NCI-H748 (cell line): ENCODE results near the gene RTL9.
"Not testable (repeated sequence)": the region's sequence is repeated elsewhere in the genome, so short reads cannot be mapped to it uniquely, and the experiment has no call there.

Source experiments
- DNase-seq: peaks from one replicate; lab custom pipeline; 2025; ENCODE audit not compliant: unreplicated experiment; lab: John Stamatoyannopoulos, UW

The RTL9 gene

GRCh38 chrX:110358548-110358947 is at the start of gene RTL9:
Gene RTL9, plus strand, starts transcription at chrX:110358848. Its CDS starts 91,770 bp downstream, at chrX:110450618.
- no peak for DNase-seq

- peak; percentile 39 for DNase-seq
Measured at GRCh38 chrX:110310000-110310790, 48.5 kb upstream of the RTL9 start.

DNA sequence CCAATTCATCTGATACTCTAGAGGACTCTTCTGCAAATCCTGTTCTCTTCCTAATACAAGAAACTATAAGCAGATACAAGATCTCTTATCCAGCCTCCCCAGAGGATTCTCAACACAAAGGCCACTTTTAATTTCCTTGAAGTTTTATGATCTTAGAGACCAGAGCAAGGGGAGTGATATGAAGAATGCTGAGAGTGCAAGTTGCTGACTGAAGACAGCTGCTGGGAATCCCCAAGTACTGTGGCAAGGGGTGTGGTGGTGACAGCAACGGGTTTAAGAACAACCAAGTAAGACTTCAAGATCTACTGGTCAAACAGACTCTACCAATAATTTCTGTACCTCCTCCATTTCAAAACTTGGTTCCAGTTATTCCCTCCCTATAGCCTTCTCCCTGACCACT is 47.8 kb upstream of the RTL9 start:
- no peak for DNase-seq

GRCh38 chrX:110311437-110312230 is 47.0 kb upstream of the RTL9 start:
- DNase-seq, result no peak

DNA sequence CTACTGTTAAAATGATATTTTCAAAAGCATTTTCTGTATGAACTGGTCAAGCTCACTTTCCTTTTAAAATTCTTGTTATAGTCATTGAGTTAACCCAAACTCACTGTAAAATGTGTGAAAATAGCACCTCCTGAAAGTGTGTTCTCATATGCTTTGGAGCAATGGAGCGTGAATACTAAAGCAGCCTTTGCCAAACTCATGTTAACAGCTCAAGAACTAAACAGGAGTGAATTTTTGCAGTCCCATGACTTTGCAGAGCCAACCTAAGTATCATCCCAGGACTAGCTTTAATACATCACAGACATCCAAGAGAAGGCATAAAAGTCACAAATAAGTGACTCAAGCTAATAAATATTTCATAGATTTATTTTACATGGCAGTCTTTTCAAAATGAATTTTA is 43.1 kb upstream of the RTL9 start:
- DNase-seq, result no peak

- peak; percentile 34 for DNase-seq
Measured at GRCh38 chrX:110316351-110317060, 42.1 kb upstream of the RTL9 start.

DNA sequence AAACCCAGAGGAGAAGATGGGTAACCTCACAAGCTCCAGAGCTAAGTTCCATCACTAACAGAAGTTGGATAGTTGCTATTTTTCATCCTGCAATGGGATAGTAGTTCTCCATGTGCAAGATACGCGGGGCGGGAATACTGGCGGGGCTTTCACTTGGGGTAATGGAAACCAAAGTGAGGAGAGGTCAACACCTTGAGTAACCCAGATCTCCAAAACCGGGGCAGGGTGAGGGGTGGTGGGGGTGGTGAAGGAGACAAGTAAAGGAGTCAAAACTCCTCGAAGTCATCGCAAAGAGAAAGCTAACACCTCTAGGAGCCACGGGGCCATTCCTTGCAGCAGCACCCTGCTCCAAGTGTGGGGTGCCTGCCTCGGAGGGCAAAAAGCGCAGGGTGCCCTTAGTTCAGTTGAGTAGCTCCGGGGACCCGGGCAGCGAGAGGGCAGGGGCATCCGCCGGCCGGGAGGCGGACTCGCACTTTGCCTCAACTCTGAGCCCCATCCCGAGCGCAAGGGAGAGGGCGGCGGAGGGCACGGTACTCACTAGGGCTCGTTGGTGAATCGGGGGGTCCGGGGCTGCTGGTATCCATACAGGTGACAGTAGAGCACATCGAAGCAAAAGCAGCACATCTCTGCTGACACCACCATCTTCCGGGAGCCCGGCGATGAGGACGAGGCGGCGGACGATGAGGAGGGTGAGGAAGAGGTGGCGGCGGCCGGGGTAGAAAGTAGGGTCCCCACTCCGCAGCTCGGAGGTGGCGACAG is 41.4 kb upstream of the RTL9 start:
- peak; percentile 52 for DNase-seq

DNA sequence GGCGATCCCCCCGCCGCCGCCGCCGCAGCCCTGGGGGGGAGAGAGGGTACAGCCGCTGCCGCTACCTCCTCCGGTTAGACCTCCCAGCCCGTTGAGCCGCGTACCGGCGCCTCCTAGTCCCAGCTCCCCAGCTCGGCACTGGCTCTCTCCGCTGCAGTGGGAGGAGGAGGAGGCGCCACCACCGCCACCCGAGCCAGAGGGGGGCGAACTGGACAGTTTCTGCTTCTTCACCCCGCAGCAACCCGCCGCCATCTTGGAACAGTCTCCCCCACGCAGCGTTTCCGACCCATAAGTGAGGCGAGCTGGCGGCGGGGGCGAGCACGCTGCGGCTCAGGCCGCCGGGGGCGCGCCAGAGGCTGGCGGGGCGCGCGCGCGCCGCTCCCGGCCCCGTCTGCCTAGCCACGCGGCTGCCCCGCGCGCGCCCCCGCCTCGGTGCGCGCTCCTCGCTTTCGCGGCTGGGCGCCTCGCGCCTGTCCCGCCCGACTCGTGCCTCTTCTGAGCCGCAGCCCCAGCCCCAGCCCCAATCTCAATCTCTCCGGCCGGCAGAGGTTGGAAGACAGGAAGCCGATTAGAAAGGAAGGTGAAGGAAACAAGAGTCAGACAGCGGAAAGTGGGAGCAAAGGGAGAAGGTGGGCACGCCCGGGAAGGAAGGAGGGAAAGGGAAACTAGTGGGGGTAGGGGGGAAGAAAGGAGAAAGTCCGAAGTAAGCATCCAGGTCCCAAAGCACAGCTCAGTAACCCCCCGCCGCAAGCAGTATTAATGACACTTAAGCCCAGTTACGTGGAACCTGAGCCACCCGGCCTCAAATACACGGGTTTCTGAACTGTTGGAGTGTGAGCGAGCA is 40.6 kb upstream of the RTL9 start, which contains the start of gene AMMECR1:
TSS of gene AMMECR1 (minus strand) at position 266 of the 844 bp plus-strand sequence. CDS start at position 252, 14 bp downstream.
- DNase-seq, result peak; percentile 91

DNA sequence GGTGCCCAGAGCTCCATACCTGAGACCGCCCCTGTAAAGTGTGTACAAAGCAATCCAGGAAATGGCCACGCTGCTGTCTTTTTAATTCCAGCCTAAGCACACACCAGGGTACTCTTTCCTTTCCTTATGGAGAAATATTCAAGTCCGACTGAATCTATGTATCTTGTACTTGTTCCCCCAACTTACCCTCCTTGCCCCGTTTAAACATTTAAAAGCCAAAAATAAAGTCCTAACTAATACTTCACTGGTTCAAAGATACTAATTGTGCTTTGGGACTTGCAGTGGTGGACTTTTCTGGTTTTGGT is 40.0 kb upstream of the RTL9 start:
- peak; percentile 85 for DNase-seq

- peak; percentile 40 for DNase-seq
Measured at GRCh38 chrX:110320381-110320987, 38.2 kb upstream of the RTL9 start.

DNA sequence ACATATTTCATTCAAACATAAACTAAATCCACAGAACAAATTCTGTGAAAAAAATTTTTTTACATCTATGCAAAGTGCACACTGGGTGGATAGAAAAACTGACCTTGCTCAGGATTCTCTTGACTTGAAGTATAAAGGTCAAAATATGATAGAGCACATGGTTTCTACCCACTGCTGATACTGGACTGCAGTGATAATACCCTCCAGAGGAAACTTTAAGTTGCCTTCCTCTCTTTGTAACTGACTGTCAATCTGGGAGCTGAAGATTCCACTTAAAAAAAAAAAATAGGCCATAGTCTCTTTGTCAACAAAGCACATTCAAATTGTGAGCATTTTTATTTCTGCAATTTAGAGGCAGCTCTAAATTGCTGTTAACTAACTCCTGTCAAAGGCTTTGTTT is 37.6 kb upstream of the RTL9 start:
- no peak for DNase-seq

- DNase-seq, result no peak
Measured at GRCh38 chrX:110321670-110322069, 37.0 kb upstream of the RTL9 start.

GRCh38 chrX:110322603-110323002 is 36.0 kb upstream of the RTL9 start:
- DNase-seq, result peak; percentile 90

DNA sequence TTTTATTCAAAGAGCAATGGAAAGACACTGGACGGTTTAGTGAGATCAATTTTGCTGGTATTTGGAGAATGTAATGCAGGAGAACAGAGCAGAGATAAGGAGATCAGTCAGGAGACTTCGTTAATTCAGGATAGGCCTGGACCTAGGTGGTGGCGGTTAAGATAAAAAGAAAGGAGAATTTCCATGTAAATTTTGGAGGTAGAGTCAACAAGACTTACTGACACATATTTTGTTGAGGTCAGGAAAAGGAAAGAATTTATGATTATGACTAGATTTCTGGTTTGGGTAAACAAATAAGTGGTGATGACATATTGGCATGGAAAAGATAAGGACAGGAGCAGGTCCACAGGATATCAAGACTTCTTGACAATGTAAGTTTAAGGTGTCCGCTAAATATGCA is 31.9 kb upstream of the RTL9 start:
- no peak for DNase-seq

GRCh38 chrX:110327336-110327735 is 31.3 kb upstream of the RTL9 start:
- no peak for DNase-seq

- DNase-seq, result not testable (repeated sequence)
Measured at GRCh38 chrX:110328613-110329012, 30.0 kb upstream of the RTL9 start.

DNA sequence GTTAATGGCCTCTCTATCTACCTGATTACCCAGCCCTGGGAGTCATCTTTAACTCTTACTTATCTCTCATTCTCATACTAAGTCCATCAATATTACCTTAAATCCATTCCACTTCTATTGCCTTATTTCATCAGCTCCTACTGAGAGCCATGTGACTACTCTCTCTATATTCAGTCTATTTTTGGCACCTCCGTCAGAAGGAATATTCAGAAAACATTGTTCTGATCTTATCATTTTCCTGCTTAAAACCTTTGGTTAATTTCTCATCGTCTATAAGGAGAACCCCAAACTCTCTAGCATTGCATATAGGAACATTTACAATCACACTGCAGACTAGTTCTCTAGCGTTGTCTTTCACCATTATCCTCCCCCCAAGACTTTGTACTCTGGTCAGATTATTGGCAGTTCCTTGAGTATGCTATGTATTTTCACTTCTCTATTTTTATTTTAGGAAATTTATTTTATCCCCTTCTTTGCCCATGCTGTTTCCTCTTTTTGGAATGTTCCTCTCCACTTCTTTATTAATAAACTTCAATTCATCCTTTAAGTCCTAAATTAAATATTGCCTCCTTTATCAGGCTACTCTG is 27.1 kb upstream of the RTL9 start:
- no peak for DNase-seq

DNA sequence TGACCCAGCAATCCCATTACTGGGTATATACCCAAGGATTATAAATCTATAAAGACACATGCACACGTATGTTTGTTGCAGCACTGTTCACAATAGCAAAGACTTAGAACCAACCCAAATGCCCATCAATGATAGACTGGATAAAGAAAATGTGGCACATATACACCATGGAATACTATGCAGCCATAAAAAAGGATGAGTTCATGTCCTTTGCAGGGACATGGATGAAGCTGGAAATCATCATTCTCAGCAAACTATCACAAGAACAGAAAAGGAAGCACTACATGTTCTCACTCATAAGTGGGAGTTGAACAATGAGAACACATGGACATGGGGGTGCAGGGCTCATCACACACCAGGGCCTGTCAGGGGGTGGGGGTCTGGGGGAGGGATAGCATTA is 25.2 kb upstream of the RTL9 start:
- DNase-seq, result not testable (repeated sequence)

GRCh38 chrX:110338935-110339334 is 19.7 kb upstream of the RTL9 start:
- no peak for DNase-seq
